Renal pelvis (tissue), 4 donors: ENCODE results near the gene ICAM3. TPM values are rescaled to one million over a fixed set of nuclear protein-coding genes. Genes with fewer than 3 reads are reported as not detected.

Experiments
- DNase-seq: peaks from one replicate; pipeline ENCODE4 v3.0.0-alpha.2; 2013
- polyA plus RNA-seq, 3 donors: library from polyadenylated mRNA; unstranded; fragments of 120-200 nt; gene quantifications; one replicate each; pipeline ENCODE4 v1.2.1, GENCODE V29; 2013; ENCODE audit not compliant: insufficient read length in 3 of 3

ICAM3 gene
- polyA plus RNA-seq, 3 donors, result 8.6 to 10.0 (median 9.9) TPM

- no peak for DNase-seq
These were observed 18.6 kb downstream of the ICAM3 start for GRCh38 chr19:10320602-10321416.

- DNase-seq, result no peak
These were observed 20.4 kb downstream of the ICAM3 start for GRCh38 chr19:10318807-10319682.

GRCh38 chr19:10317857-10318462, 21.5 kb downstream of the ICAM3 start:
- DNase-seq, result no peak

GRCh38 chr19:10317045-10317856, 22.2 kb downstream of the ICAM3 start:
- DNase-seq, result no peak

GRCh38 chr19:10316229-10317044, 23.0 kb downstream of the ICAM3 start:
- DNase-seq, result no peak

- DNase-seq, result peak; percentile 79
These were observed 23.8 kb downstream of the ICAM3 start, which contains the start of gene FDX2 for GRCh38 chr19:10315335-10316214. TSS of gene FDX2 (minus strand) at chr19:10316015. CDS start at chr19:10315996, 19 bp downstream.

GRCh38 chr19:10309423-10309822, 30.0 kb downstream of the ICAM3 start, which contains the start of gene ZGLP1:
TSS of gene ZGLP1 (minus strand) at chr19:10309815.
- DNase-seq, result no peak

- no peak for DNase-seq
These were observed 33.1 kb downstream of the ICAM3 start for GRCh38 chr19:10306327-10306726.

- DNase-seq, result no peak
These were observed 34.2 kb downstream of the ICAM3 start for GRCh38 chr19:10305139-10305806.

- no peak for DNase-seq
These were observed 39.6 kb downstream of the ICAM3 start for GRCh38 chr19:10299545-10300458.

- DNase-seq, result no peak
These were observed 43.4 kb downstream of the ICAM3 start for GRCh38 chr19:10295847-10296591.

- DNase-seq, result no peak
These were observed 44.0 kb downstream of the ICAM3 start for GRCh38 chr19:10295305-10295846.

- no peak for DNase-seq
These were observed 45.1 kb downstream of the ICAM3 start for GRCh38 chr19:10294368-10294697.

GRCh38 chr19:10293637-10294367, 45.6 kb downstream of the ICAM3 start:
- no peak for DNase-seq

- DNase-seq, result no peak
These were observed 46.4 kb downstream of the ICAM3 start for GRCh38 chr19:10292789-10293636.
